Gastrocnemius medialis (tissue), 4 donors: ENCODE results near the gene TTC3.

Experiments used
- CTCF ChIP-seq, 5 experiments: fragments of 450-650 bp in 3 of 5; fragments of 200-600 bp in 2 of 5; sonication (generic) in 2 of 5; IDR thresholded peaks in 4 of 5; conservative IDR thresholded peaks in 1 of 5; 1 replicate in 4 of 5; 2 replicates in 1 of 5; pipeline ENCODE4 v1.5.1; 2016 to 2019; ENCODE audit warnings: antibody characterized with exemption in 5 of 5, mild to moderate bottlenecking in 3 of 5, moderate library complexity in 3 of 5
- POLR2A ChIP-seq, 2 donors: fragments of 450-650 bp; IDR thresholded peaks; one replicate each; pipeline ENCODE4 v1.6.1; 2017; ENCODE audit warnings: antibody characterized with exemption in 2 of 2, mild to moderate bottlenecking in 2 of 2, moderate library complexity in 2 of 2

GRCh38 chr21:37176716-37177115, 103.7 kb downstream of the TTC3 start:
- TF ChIP-seq CTCF (IDR thresholded peaks at IDR 0.05 in 4 of 5, conservative IDR thresholded peaks at IDR 0.05 in 1 of 5) (no peak), POLR2A (IDR thresholded peaks at IDR 0.05) (no peak)
